ENCODE data around the gene TALDO1. TPM values are rescaled to one million over a fixed set of nuclear protein-coding genes. Genes with fewer than 3 reads are reported as not detected.
"Not testable (repeated sequence)": the region's sequence is repeated elsewhere in the genome, so short reads cannot be mapped to it uniquely, and the experiment has no call there.

The TALDO1 gene
- polyA plus RNA-seq, 1 of the 3 experiments (the other 2 are of a cell fraction): 103 TPM

DNA sequence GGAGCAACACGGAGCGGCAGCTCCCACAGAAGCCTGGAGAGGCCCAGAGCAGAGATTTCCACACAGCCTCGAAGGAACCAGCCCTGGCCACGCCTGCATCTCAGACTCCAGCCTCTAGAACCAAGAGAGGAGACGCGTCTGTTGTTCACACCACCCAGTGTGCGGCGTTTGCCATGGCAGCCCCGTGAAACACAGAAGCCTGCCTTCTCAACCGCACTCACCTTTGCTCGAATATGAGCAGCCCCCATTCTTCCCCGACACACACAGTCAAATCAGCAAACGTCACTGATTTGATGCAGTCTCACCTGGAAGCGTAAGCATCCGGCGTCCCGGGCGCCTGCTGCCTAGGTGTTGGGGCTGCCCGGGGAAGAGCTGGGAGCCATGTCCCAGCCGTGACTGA lies 14.2 kb upstream of the TALDO1 start:
- Histone ChIP-seq H4K20me1 (ENCODE audit: insufficient read depth) (no peaks in the 10 kb centered on the region), H3K4me2 (no peak overlapping the region), H3K9ac (no peak overlapping the region), H3K4me3 (ENCODE audit: low read depth in 2 of 2, low read length in 1 of 2) (no peak overlapping the region), H3K9me2 (no peaks in the 10 kb centered on the region), H3K27ac (ENCODE audit: low read depth in 2 of 2, low read length in 1 of 2) (no peak overlapping the region), H3K79me2 (ENCODE audit: insufficient read depth) (no peaks in the 10 kb centered on the region), H3K36me3 (replicated peaks in 1 of 2; ENCODE audit: control insufficient read depth in 1 of 2, insufficient read depth in 2 of 2, low read length in 1 of 2) (no peaks in the 10 kb centered on the region), H2AFZ (ENCODE audit: low read depth) (no peak overlapping the region), H3K27me3 (ENCODE audit: insufficient read depth) (no peaks in the 10 kb centered on the region; the same call in 1 of the 2 replicates), H3K4me1 (ENCODE audit: control insufficient read depth in 1 of 2, insufficient read depth in 2 of 2, low read depth in 1 of 2, low read length in 1 of 2) (peaks cover 0 to 3% of the 10 kb centered on the region in 2 experiments; a peak in 1 of 4 replicates), H3F3A (replicated peaks; ENCODE audit: insufficient read depth) (no peaks in the 10 kb centered on the region), H3K9me3 (no peaks in the 10 kb centered on the region)
- 69% methylated on average over 6 of the region's 20 CpGs for WGBS (ENCODE audit: low lambda C conversion rate)
- TF ChIP-seq RFX5 (IDR thresholded peaks at IDR 0.05; ENCODE audit: low read length) (no peak), NRF1 (IDR thresholded peaks at IDR 0.05; ENCODE audit: low read depth, low read length) (no peak), MXI1 (IDR thresholded peaks at IDR 0.05; ENCODE audit: low read depth, low read length) (no peak), FOSL2 (IDR thresholded peaks at IDR 0.05; ENCODE audit: borderline replicate concordance, low read depth) (no peak)
- TF ChIP-seq, protein P1, sequence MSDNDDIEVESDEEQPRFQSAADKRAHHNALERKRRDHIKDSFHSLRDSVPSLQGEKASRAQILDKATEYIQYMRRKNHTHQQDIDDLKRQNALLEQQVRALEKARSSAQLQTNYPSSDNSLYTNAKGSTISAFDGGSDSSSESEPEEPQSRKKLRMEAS (IDR thresholded peaks at IDR 0.05; ENCODE audit: low read depth): no peak
- no peak for DNase-seq
- POLR2A ChIA-PET: no interaction called here
- CTCF ChIA-PET: interaction anchor here (1.1 kb wide), 1 partner anchor 11 kb away, joined by 3 read pairs; no protein-coding TSS in a partner anchor

DNA sequence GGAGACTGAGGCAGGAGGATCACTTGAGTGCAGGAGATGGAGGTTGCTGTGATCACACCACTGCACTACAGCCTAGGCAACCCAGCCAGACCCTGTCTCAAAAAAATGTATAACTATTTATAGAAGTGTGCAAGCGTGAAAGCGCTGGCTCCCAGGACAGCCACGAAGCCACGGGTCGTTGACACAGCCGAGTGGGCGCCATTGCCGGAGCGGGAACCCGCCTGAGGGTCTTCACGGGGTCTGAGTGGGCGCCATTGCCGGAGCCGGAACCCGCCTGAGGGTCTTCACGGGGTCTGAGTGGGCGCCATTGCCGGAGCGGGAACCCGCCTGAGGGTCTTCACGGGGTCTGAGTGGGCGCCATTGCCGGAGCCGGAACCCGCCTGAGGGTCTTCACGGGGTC lies 12.7 kb upstream of the TALDO1 start:
- H3K9me3 ChIP-seq; H3K4me1 ChIP-seq (ENCODE audit: control insufficient read depth in 1 of 2, insufficient read depth in 2 of 2, low read depth in 1 of 2, low read length in 1 of 2); H3K27ac ChIP-seq (ENCODE audit: low read depth in 2 of 2, low read length in 1 of 2); H3K9me2 ChIP-seq; CTCF ChIA-PET; POLR2A ChIA-PET; H3K27me3 ChIP-seq (ENCODE audit: insufficient read depth); DNase-seq; H3K79me2 ChIP-seq (ENCODE audit: insufficient read depth); H3K4me3 ChIP-seq (ENCODE audit: low read depth in 2 of 2, low read length in 1 of 2); H2AFZ ChIP-seq (ENCODE audit: low read depth); H3K4me2 ChIP-seq; H4K20me1 ChIP-seq (ENCODE audit: insufficient read depth); H3K36me3 ChIP-seq (replicated peaks in 1 of 2; ENCODE audit: control insufficient read depth in 1 of 2, insufficient read depth in 2 of 2, low read length in 1 of 2); H3F3A ChIP-seq (replicated peaks; ENCODE audit: insufficient read depth); H3K9ac ChIP-seq: not testable (repeated sequence)
- WGBS (ENCODE audit: low lambda C conversion rate): 88% methylated on average over 22 of the region's 26 CpGs

DNA sequence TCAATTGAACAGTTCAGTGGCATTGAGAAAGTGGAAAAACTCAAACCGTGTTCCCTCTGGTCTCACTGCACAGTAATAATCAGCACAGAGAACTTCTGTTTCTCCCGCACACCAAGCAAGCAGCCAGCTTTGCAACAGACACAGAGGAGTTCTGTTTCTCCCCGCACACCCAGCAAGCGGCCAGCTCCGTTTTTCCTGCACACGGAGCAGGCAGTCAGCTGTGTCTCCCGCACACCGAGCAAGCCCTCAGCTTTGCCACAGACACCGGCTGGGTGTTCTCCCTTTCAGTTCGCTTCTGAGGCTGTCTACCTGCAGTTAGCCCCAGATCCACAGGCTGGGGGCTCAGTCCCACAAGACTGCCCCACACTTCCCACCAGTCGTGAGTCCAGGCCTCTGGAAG lies 9.9 kb upstream of the TALDO1 start:
- no peak overlapping the region for H3K4me2 ChIP-seq
- H3K9me3 ChIP-seq: no peaks in the 10 kb centered on the region
- no peak overlapping the region for H3K4me3 ChIP-seq (ENCODE audit: low read depth in 2 of 2, low read length in 1 of 2)
- no peaks in the 10 kb centered on the region for H3F3A ChIP-seq (replicated peaks; ENCODE audit: insufficient read depth)
- ChIA-PET CTCF (interaction anchor here (2.4 kb wide), 1 partner anchor 14 kb away, joined by 7 read pairs; no protein-coding TSS in a partner anchor), POLR2A (no interaction called here)
- 68% methylated on average over 11 of the region's 11 CpGs for WGBS (ENCODE audit: low lambda C conversion rate)
- no peak overlapping the region for H3K9ac ChIP-seq
- no peaks in the 10 kb centered on the region for H3K4me1 ChIP-seq (ENCODE audit: control insufficient read depth in 1 of 2, insufficient read depth in 2 of 2, low read depth in 1 of 2, low read length in 1 of 2)
- TF ChIP-seq SMC3 (IDR thresholded peaks at IDR 0.05; ENCODE audit: low read depth, low read length): no peak
- no peak for TF ChIP-seq NRF1 (IDR thresholded peaks at IDR 0.05; ENCODE audit: low read depth, low read length)
- no peak for TF ChIP-seq FOXJ3 (CRISPR knock-in tag; IDR thresholded peaks at IDR 0.05)
- TF ChIP-seq, protein P2, sequence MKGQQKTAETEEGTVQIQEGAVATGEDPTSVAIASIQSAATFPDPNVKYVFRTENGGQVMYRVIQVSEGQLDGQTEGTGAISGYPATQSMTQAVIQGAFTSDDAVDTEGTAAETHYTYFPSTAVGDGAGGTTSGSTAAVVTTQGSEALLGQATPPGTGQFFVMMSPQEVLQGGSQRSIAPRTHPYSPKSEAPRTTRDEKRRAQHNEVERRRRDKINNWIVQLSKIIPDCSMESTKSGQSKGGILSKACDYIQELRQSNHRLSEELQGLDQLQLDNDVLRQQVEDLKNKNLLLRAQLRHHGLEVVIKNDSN (IDR thresholded peaks at IDR 0.05; ENCODE audit: borderline replicate concordance, low read depth): no peak
- TF ChIP-seq EP300 (IDR thresholded peaks at IDR 0.05; ENCODE audit: borderline replicate concordance in 1 of 2, low read depth in 1 of 2, low read length in 1 of 2): no peak
- TF ChIP-seq, protein P3, sequence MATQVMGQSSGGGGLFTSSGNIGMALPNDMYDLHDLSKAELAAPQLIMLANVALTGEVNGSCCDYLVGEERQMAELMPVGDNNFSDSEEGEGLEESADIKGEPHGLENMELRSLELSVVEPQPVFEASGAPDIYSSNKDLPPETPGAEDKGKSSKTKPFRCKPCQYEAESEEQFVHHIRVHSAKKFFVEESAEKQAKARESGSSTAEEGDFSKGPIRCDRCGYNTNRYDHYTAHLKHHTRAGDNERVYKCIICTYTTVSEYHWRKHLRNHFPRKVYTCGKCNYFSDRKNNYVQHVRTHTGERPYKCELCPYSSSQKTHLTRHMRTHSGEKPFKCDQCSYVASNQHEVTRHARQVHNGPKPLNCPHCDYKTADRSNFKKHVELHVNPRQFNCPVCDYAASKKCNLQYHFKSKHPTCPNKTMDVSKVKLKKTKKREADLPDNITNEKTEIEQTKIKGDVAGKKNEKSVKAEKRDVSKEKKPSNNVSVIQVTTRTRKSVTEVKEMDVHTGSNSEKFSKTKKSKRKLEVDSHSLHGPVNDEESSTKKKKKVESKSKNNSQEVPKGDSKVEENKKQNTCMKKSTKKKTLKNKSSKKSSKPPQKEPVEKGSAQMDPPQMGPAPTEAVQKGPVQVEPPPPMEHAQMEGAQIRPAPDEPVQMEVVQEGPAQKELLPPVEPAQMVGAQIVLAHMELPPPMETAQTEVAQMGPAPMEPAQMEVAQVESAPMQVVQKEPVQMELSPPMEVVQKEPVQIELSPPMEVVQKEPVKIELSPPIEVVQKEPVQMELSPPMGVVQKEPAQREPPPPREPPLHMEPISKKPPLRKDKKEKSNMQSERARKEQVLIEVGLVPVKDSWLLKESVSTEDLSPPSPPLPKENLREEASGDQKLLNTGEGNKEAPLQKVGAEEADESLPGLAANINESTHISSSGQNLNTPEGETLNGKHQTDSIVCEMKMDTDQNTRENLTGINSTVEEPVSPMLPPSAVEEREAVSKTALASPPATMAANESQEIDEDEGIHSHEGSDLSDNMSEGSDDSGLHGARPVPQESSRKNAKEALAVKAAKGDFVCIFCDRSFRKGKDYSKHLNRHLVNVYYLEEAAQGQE (IDR thresholded peaks at IDR 0.05; ENCODE audit: low read depth, low read length): no peak
- no peaks in the 10 kb centered on the region for H3K36me3 ChIP-seq (replicated peaks in 1 of 2; ENCODE audit: control insufficient read depth in 1 of 2, insufficient read depth in 2 of 2, low read length in 1 of 2)
- no peak overlapping the region for H2AFZ ChIP-seq (ENCODE audit: low read depth)
- no peak for DNase-seq
- no peaks in the 10 kb centered on the region for H4K20me1 ChIP-seq (ENCODE audit: insufficient read depth)
- no peaks in the 10 kb centered on the region for H3K79me2 ChIP-seq (ENCODE audit: insufficient read depth)
- H3K27ac ChIP-seq (ENCODE audit: low read depth in 2 of 2, low read length in 1 of 2): no peak overlapping the region
- no peaks in the 10 kb centered on the region for H3K9me2 ChIP-seq
- H3K27me3 ChIP-seq (ENCODE audit: insufficient read depth): no peaks in the 10 kb centered on the region; the same call in 1 of the 2 replicates

DNA sequence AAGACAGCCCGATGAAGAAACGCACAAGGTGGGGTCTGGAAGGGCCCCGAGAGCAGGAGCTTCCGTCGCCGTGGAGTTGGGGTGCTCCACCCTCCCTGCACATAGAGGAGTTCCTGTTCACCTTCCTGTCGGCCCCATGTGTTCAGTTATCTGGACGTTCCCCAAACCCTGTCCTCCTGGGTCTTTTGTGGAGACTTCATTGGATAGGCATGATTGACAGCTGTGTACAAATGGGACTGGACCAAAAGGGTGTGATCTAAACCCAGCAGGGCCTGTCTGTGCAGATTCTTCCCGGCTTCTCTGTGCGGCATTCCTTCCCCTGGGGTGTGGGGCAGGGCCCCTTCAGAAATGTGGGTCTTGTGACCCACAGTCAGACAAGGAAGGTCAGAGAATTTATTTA lies 9.4 kb upstream of the TALDO1 start:
- CTCF ChIA-PET: interaction anchor here (2.4 kb wide), 1 partner anchor 15 kb away, joined by 7 read pairs; no protein-coding TSS in a partner anchor
- H3K36me3 ChIP-seq (replicated peaks in 1 of 2; ENCODE audit: control insufficient read depth in 1 of 2, insufficient read depth in 2 of 2, low read length in 1 of 2); H3K4me3 ChIP-seq (ENCODE audit: low read depth in 2 of 2, low read length in 1 of 2); H3K27me3 ChIP-seq (ENCODE audit: insufficient read depth); DNase-seq; H3K27ac ChIP-seq (ENCODE audit: low read depth in 2 of 2, low read length in 1 of 2); H3K79me2 ChIP-seq (ENCODE audit: insufficient read depth); H3K9ac ChIP-seq; H3K9me3 ChIP-seq; POLR2A ChIA-PET; H4K20me1 ChIP-seq (ENCODE audit: insufficient read depth); H3F3A ChIP-seq (replicated peaks; ENCODE audit: insufficient read depth); H3K9me2 ChIP-seq; H3K4me1 ChIP-seq (ENCODE audit: control insufficient read depth in 1 of 2, insufficient read depth in 2 of 2, low read depth in 1 of 2, low read length in 1 of 2); H3K4me2 ChIP-seq; H2AFZ ChIP-seq (ENCODE audit: low read depth): not testable (repeated sequence)
- WGBS (ENCODE audit: low lambda C conversion rate): 68% methylated on average over 6 of the region's 10 CpGs

Measured in SK-N-SH (cell line).